ENCODE data around the gene ROBO3. TPM values are rescaled to one million over a fixed set of nuclear protein-coding genes. Genes with fewer than 3 reads are reported as not detected.
A peak's percentile ranks its signal among the peaks of the same experiment; 100 is the strongest.

Gene ROBO3
- total RNA-seq, 1 donor from 2014 or later: 26.0 TPM

DNA sequence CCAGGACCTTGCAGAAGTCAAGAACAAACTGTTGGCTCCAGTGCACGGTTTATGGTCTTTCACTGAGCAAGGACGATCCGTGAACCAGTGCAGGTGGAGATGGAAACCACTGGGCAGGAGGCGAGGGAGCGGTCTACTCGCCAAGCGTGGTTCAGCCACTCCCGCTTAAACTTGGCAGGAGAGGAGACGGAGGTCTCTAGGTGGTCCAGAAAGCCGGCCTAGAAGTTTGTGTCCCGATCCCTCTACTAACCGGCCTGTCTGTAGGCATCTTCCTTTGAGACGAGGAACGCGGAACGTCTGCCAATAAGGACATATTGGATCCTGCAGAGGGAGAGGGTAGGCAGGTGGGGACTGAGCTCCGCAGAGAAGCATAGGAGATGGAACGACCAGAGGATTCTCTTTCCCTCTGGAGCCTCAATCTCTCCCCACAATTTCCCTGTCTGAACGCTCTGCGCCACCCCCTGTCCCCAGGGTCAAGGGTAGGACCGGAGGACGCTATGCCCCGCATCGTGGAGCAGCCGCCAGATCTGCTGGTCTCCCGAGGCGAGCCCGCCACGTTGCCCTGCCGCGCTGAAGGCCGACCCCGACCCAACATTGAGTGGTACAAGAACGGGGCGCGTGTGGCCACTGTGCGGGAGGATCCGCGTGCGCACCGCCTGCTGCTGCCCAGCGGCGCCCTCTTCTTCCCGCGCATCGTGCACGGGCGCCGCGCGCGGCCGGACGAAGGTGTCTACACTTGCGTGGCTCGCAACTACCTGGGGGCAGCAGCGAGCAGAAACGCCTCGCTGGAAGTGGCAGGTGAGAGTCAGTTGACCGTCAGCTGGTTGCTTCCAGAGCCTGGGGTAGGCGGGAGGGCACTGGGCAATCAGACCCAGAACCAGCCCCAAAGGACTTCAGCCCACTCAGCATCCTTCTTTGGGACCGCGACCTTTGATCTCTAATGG lies 3.4 kb downstream of the ROBO3 start:
- Mint-ChIP-seq H3K4me3 (no peak overlapping the region), H3K27me3 (ENCODE audit: low read depth) (peaks cover 100% of the 10 kb centered on the region), H3K27ac (no peak overlapping the region), H3K36me3 (no peaks in the 10 kb centered on the region), H3K4me1 (peaks cover 2% of the 10 kb centered on the region), H3K9me3 (no peaks in the 10 kb centered on the region)
- DNase-seq (ENCODE audit: low spot score in 2 of 2, unreplicated experiment in 2 of 2): no peak
- TF ChIP-seq, protein P1, sequence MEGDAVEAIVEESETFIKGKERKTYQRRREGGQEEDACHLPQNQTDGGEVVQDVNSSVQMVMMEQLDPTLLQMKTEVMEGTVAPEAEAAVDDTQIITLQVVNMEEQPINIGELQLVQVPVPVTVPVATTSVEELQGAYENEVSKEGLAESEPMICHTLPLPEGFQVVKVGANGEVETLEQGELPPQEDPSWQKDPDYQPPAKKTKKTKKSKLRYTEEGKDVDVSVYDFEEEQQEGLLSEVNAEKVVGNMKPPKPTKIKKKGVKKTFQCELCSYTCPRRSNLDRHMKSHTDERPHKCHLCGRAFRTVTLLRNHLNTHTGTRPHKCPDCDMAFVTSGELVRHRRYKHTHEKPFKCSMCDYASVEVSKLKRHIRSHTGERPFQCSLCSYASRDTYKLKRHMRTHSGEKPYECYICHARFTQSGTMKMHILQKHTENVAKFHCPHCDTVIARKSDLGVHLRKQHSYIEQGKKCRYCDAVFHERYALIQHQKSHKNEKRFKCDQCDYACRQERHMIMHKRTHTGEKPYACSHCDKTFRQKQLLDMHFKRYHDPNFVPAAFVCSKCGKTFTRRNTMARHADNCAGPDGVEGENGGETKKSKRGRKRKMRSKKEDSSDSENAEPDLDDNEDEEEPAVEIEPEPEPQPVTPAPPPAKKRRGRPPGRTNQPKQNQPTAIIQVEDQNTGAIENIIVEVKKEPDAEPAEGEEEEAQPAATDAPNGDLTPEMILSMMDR (IDR thresholded peaks at IDR 0.05; ENCODE audit: unreplicated experiment): no peak

GRCh38 chr11:124869331-124869730 lies 4.1 kb downstream of the ROBO3 start:
- TF ChIP-seq, protein P1 (IDR thresholded peaks at IDR 0.05; ENCODE audit: unreplicated experiment): no peak
- Mint-ChIP-seq H3K9me3 (no peaks in the 10 kb centered on the region), H3K4me1 (no peaks in the 10 kb centered on the region), H3K4me3 (no peak overlapping the region), H3K27ac (no peak overlapping the region), H3K36me3 (no peaks in the 10 kb centered on the region), H3K27me3 (ENCODE audit: low read depth) (peaks cover 100% of the 10 kb centered on the region)
- DNase-seq (ENCODE audit: low spot score in 2 of 2, unreplicated experiment in 2 of 2): no peak

DNA sequence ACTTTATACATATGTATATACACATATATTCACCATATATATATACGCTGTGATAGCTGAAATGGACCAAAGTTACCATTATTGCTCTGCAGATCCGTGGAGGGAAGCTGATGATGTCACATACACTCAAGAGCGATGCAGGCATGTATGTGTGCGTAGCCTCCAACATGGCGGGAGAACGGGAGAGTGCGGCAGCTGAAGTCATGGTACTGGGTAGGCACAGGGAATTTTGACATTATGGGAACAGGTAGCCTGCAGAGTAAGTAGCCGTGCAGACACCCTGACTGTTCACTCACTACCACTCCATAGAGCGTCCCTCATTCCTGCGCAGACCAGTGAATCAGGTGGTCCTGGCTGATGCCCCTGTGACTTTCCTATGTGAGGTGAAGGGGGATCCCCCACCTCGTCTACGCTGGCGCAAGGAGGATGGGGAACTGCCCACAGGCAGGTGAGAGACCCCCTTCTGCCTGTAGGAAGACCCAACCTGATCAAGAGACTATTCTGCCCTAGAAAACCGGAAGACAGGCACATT lies 4.7 kb downstream of the ROBO3 start:
- peaks cover 100% of the 10 kb centered on the region for H3K27me3 Mint-ChIP-seq (ENCODE audit: low read depth)
- no peaks in the 10 kb centered on the region for H3K36me3 Mint-ChIP-seq
- no peak for DNase-seq (ENCODE audit: low spot score in 2 of 2, unreplicated experiment in 2 of 2)
- no peak overlapping the region for H3K4me3 Mint-ChIP-seq
- H3K4me1 Mint-ChIP-seq: no peaks in the 10 kb centered on the region
- H3K27ac Mint-ChIP-seq: no peak overlapping the region
- TF ChIP-seq, protein P1 (IDR thresholded peaks at IDR 0.05; ENCODE audit: unreplicated experiment): no peak
- no peaks in the 10 kb centered on the region for H3K9me3 Mint-ChIP-seq

GRCh38 chr11:124870430-124870829 lies 5.2 kb downstream of the ROBO3 start:
- H3K27me3 Mint-ChIP-seq (ENCODE audit: low read depth): peaks cover 100% of the 10 kb centered on the region
- H3K9me3 Mint-ChIP-seq: no peaks in the 10 kb centered on the region
- no peak for DNase-seq (ENCODE audit: low spot score in 2 of 2, unreplicated experiment in 2 of 2)
- H3K36me3 Mint-ChIP-seq: no peaks in the 10 kb centered on the region
- H3K27ac Mint-ChIP-seq: no peak overlapping the region
- H3K4me1 Mint-ChIP-seq: no peaks in the 10 kb centered on the region
- H3K4me3 Mint-ChIP-seq: no peak overlapping the region
- TF ChIP-seq, protein P1 (IDR thresholded peaks at IDR 0.05; ENCODE audit: unreplicated experiment): no peak

DNA sequence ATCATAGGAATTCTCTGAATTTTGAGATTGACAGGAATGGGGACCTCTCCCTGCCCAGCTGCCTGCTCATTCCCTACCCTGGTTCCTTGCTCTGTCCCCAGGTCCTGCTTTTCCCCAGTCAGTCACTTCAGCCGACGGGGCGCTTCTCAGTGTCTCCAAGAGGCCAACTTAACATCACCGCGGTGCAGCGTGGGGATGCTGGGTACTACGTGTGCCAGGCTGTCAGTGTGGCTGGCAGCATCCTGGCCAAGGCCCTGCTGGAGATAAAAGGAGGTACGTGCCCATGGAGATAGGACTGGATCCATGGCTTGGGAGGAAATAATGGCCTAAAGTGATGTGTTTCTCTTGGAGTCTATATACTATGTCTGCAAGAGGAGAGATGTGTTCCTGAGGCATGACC lies 7.0 kb downstream of the ROBO3 start:
- H3K36me3 Mint-ChIP-seq: no peaks in the 10 kb centered on the region
- no peak overlapping the region for H3K27ac Mint-ChIP-seq
- H3K9me3 Mint-ChIP-seq: no peaks in the 10 kb centered on the region
- TF ChIP-seq, protein P1 (IDR thresholded peaks at IDR 0.05; ENCODE audit: unreplicated experiment): no peak
- no peak overlapping the region for H3K4me3 Mint-ChIP-seq
- H3K4me1 Mint-ChIP-seq: peaks cover 6% of the 10 kb centered on the region
- peaks cover 87% of the 10 kb centered on the region for H3K27me3 Mint-ChIP-seq (ENCODE audit: low read depth)
- DNase-seq (ENCODE audit: low spot score in 2 of 2, unreplicated experiment in 2 of 2): peak in 1 of 2 experiments; percentile 33

All from mesothelial cell of epicardium (in vitro differentiated cells).